Measurements from ENCODE around the gene DCT.
"Not testable (repeated sequence)": the region's sequence is repeated elsewhere in the genome, so short reads cannot be mapped to it uniquely, and the experiment has no call there.

DCT gene

DNA sequence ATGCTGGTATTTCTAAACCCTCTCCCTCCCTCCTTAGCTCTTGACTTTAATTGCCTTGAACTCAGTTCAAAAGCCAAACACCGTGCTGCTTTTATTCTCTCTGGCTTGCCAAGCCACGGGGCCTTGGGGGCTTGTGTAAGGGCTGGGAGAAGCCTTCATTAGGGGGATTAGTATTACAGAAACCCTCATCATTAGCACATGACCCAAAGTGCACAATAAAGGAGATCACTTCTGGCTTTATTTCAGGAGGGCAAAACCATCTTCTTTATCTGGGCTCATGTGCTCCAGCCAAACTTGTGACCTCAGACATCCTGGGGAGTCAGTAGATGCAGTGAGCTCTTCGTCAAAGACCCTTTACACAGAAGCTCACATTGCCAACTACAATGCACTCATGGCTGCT, at the start of gene DCT:
Gene DCT (minus strand): TSS at position 67 of the 400 bp plus-strand sequence. CDS start 427 bp downstream, outside the sequence.
- peak; percentile 49 for DNase-seq (ENCODE audit: low read depth, low spot score)

- not testable (repeated sequence) for DNase-seq (ENCODE audit: low read depth, low spot score)
Measured at GRCh38 chr13:94526956-94527355, 47.5 kb upstream of the DCT start.

DNA sequence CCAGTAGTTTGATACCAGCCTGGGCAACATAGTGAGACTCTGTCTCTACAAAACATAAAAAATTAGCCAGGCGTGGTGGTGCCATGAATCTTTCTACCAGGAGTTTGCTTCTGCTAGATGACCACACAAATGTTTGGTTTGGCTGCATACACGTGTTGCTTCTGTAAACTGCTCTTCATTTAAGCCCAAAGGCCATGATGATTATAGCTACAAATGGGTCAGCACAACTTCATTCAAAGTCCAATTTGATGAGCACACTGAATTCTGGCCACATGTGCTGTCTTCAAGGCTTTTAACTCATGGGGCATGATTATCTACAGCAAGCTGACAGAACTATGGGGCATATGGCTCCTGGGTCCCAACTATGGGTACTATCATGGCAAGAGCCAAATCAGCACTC, 46.3 kb upstream of the DCT start:
- no peak for DNase-seq (ENCODE audit: low read depth, low spot score)

GRCh38 chr13:94524407-94524806, 44.9 kb upstream of the DCT start:
- no peak for DNase-seq (ENCODE audit: low read depth, low spot score)

DNA sequence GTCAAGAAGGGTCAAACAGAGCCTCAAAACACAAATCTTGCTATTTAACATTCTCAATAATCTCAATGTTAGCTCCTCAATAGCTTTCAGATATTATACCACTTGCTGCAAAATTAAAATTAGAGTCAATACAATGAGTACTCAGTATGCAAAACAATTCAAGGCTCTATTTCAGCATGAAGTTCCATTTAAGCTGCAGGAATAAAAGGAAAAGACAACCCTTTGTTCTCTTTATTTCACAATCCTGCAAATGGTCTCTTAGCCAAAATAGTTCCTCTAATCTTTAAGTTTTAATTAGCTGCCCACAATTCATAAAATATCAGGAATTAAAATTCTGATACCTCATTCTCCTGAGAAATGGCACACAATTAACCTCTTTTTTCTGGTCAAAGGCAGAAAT, 40.5 kb upstream of the DCT start:
- DNase-seq (ENCODE audit: low read depth, low spot score), result no peak

DNA sequence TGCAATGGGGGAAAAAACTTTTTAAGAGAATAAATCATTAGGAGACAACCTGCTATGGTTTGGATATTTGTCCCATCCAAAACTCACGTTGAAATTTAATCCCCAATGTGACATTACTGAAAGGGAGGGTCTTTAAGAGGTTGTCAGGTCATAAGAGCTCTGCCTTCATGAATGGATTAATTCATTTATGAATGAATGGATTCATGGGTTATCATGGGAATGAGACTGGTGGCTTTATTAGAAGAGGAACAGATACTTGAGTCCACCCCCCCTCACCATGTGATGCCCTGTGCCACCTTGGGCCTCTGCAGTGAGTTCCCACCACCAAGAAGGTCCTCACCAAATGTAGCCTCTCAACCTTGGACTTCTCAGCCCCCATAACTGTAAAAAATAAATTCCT, 37.0 kb upstream of the DCT start:
- no peak for DNase-seq (ENCODE audit: low read depth, low spot score)

DNA sequence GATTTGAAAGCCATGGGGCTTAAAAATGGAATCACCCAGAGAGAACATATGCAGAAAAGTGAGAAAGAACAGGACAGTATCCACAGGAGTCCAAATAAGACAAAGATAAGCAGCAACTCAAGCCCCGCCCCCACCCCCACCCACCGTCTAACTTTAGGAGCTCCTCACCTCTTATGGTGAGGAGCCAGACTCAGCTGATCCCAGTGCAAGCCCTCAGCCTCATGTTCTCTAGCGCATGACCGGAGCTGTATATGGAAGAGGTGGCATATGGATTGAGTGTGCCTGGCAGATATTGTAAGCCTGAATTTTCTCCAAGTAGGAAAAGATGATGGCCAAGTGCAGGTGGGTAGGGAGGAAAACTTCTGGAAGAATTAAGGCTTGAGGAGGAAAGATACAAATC, 36.4 kb upstream of the DCT start:
- no peak for DNase-seq (ENCODE audit: low read depth, low spot score)

DNA sequence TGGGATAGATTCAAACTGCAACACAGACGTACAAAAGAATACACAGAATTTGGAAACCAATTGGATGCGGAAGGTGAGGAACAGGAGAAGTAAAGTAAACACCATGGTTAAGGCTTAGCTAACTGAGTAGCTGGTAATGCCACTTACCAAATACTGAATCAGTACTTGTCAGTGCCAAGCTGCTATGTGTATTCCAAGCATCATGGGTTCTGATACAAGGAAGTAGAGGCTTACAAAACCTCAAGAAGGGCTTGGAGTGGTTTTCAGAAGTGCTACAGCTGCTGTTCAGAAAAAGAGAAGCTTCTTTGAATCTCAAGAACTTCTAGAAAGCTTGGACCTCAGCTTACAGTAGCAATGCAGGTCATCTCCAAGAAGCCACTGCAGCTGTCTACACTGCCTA, 35.9 kb upstream of the DCT start:
- no peak for DNase-seq (ENCODE audit: low read depth, low spot score)

DNA sequence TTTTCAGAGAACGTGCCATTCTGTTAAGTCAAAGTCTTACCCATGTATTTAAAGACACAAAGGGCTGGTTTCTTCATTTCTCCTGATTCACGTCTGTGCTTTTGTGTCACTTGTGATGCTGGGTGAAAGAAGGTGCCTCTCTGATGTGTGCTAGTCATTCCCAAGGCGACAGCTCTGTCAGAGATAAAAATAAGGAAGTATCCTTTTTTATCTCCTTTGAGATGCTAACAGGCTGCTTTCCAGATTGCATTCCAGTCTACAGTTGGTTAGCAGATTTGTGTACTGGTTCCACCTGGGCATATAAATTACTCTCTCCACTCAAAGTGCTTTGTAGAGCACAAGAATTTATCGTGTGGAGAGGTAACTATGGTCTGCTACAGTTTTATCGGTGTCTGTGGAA, 33.5 kb upstream of the DCT start:
- DNase-seq (ENCODE audit: low read depth, low spot score), result no peak

- DNase-seq (ENCODE audit: low read depth, low spot score), result no peak
Measured at GRCh38 chr13:94505730-94506129, 26.2 kb upstream of the DCT start.

DNA sequence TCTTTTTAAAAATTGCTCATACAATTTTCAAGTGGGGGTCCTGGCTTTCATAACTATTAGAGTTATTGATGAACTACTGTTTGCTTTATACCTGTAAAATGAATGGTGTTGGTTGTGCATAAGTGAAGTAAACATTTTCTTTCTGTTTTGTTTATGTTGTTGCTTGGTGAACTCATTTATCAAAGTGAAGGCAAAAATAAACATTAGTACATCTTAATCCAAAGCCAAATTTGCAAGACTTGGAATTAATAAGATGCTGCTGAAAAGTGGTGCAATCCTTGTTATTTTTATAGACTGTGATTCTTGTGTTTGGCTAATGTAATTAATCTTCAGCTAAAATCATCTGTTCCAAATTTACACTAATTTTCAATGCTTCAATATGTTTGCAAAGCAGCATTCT, 24.4 kb upstream of the DCT start:
- DNase-seq (ENCODE audit: low read depth, low spot score), result no peak

DNA sequence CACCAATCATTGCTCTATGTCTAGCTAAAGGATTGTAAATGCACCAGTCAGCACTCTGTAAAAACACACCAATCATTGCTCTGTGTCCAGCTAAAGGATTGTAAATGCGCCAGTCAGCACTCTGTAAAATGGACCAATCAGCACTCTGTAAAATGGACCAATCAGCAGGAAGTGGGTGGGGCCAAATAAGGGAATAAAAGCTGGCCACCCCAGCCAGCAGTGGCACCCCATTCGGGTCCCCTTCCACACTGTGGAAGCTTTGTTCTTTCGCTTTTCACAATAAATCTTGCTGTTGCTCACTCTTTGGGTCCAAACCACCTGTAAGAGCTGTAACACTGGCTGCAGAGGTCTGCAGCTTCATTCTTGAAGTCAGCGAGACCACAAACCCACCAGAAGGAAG, 19.3 kb upstream of the DCT start:
- DNase-seq (ENCODE audit: low read depth, low spot score), result not testable (repeated sequence)

DNA sequence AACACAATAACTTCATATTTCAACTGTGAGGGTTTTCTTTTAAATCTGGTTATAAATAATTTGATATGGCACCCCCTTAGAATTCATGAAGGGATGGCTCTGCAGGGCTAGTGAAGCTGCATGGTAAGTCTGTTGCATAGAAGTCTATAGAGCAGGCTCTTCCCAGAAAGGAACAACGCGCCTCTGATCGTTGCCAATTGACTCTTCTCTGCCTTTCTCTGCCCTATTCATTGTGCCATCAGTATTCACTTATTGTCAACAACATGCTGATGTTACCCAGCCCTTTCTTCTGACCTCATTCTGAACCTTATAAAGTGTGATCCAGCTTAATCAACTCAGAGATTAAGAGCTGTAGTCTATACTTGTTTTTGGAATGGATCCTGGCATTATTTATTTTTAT, 16.3 kb upstream of the DCT start:
- no peak for DNase-seq (ENCODE audit: low read depth, low spot score)

- no peak for DNase-seq (ENCODE audit: low read depth, low spot score)
Measured at GRCh38 chr13:94494026-94494425, 14.5 kb upstream of the DCT start.

DNA sequence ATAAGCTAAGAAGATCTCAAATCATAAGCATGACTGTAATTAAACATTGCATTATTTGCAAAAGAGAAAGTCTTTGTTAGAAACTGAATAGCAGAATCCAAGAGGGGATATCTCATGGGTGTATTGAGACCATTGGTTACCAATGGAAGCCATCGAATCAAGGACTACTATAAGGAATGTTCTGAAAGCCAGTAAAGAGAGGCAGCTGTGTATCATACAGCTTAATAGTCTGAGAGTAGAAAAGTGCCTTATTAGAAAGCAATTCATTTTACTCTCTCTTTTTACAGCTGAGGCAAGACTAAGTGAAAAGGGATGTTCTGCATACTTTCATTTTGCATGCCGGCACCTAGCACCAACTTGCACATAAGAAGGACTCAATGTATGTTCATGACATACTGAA, 7.6 kb upstream of the DCT start:
- DNase-seq (ENCODE audit: low read depth, low spot score), result no peak

DNA sequence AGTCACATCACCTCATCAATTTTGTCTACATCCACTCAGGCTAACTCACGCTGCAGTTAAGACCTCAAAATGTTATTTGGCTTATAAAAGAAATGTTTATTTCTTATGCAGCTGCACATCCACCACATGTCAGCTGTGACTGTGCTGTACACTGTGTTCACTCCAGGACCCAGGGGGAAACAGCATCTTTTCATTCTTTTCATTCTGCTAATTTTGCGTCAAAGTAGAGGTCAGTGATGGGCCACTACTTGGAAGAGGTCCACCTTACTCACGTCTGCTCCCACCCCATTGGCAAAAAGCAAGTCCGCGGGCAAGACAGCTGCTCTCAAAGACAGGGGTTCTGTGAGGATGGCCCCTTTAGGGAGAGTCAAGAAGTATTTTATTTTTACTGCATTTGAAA, 4.5 kb upstream of the DCT start:
- DNase-seq (ENCODE audit: low read depth, low spot score), result no peak

- DNase-seq (ENCODE audit: low read depth, low spot score), result peak; percentile 80
Measured at GRCh38 chr13:94481941-94482340, 2.5 kb upstream of the DCT start.

DNA sequence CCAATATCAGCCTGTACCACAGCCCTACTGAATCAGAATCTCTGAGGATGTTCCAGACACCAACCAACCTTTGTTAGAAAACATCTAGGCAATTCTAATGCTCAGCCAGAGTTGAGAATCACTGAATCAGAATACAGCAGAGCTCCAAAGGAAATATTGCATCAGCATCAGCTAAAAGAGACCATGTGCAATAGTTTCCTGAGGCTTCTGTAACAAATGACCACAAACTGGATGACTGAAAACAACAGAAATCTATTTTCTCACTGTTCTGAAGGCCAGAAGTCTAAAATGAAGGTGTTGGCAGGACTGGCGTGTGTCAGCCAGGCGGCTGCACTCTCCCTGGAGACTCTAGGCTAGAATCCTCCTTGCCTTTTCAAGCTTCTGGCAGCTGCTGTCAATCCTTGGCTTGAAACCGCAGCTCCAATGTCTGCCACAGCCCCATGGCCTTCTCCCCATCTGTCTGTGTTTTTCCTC, 1.2 kb upstream of the DCT start:
- peak; percentile 66 for DNase-seq (ENCODE audit: low read depth, low spot score)

- DNase-seq (ENCODE audit: low read depth, low spot score), result no peak
Measured at GRCh38 chr13:94478913-94479312, 569 bp downstream of the DCT start.

GRCh38 chr13:94470126-94470525, 9.4 kb downstream of the DCT start:
- DNase-seq (ENCODE audit: low read depth, low spot score), result no peak

- DNase-seq (ENCODE audit: low read depth, low spot score), result no peak
Measured at GRCh38 chr13:94464771-94465170, 14.7 kb downstream of the DCT start.

- no peak for DNase-seq (ENCODE audit: low read depth, low spot score)
Measured at GRCh38 chr13:94462670-94463069, 16.8 kb downstream of the DCT start.

DNA sequence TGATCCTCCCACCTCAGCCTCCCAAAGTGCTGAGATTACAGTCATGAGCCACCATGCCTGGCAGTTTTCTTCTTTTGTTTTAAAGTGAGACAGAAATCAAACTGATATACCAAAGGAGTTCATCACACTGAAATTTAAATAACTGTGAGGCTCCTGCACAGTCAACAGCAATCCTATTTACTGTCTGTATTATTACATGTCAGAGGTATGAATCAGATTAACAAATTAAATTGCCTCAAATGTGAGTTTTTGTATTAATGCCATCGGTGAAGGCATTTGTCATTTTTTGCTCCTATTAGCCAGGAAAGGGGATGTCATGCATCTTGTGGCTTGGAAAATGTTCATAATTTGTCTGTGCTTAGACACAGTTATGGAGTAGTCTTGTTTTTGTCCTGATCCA, 20.4 kb downstream of the DCT start:
- DNase-seq (ENCODE audit: low read depth, low spot score), result no peak

DNA sequence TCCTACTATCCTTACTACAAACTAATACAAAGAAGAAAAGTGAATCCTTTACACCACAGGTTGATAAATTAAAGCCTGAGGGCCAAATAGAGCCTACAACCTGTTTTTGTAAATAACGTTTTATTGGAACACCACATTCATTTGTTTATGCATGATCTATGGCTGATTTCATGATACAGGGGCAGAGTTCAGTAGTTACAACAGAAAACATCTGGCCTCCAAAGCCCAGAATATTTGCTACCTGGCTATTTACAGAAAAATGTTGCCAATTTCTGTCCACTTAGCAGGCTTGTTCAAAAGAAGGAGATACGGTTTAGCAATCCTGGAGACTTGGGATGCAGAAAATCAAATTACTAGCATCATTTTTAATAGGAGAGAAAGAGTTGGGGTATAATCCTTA, 24.1 kb downstream of the DCT start:
- DNase-seq (ENCODE audit: low read depth, low spot score), result no peak

GRCh38 chr13:94454906-94455305, 24.6 kb downstream of the DCT start:
- no peak for DNase-seq (ENCODE audit: low read depth, low spot score)
